Ectodermal cell (in vitro differentiated cells): ENCODE data around the gene KCNQ1.

Experiments used
- H3K27ac ChIP-seq: 2 replicates; pipeline ENCODE4 v1.7.0; 2013; ENCODE audit warnings: mild to moderate bottlenecking, low read depth, low read length; ENCODE audit not compliant: insufficient read depth, poor library complexity, severe bottlenecking
- H3K27me3 ChIP-seq: 2 replicates; pipeline ENCODE4 v1.7.0; 2013; ENCODE audit warnings: mild to moderate bottlenecking, low read length; ENCODE audit not compliant: insufficient read depth, control insufficient read depth, poor library complexity, severe bottlenecking
- H3K36me3 ChIP-seq: one replicate; pipeline ENCODE4 v1.7.0; 2013; ENCODE audit warnings: low read length; ENCODE audit not compliant: control insufficient read depth, insufficient read depth
- H3K4me1 ChIP-seq: one replicate; pipeline ENCODE4 v1.7.0; 2013; ENCODE audit warnings: low read length; ENCODE audit not compliant: control insufficient read depth, insufficient read depth
- H3K4me3 ChIP-seq: 2 replicates; pipeline ENCODE4 v1.7.0; 2013; ENCODE audit warnings: low read depth, low read length, control low read depth; ENCODE audit not compliant: insufficient read depth
- H3K9me3 ChIP-seq: 2 replicates; pipeline ENCODE4 v1.7.0; 2013; ENCODE audit warnings: mild to moderate bottlenecking, low read length, moderate library complexity; ENCODE audit not compliant: control insufficient read depth
- WGBS, 2 experiments: methylation state at CpG; one replicate each; pipeline ENCODE4 v1.1.7; 2013; ENCODE audit warnings: missing lambda C conversion rate in 2 of 2; 5-methylcytosine and 5-hydroxymethylcytosine counted together

The KCNQ1 gene

GRCh38 chr11:2837096-2837601 is 392.3 kb downstream of the KCNQ1 start:
- H3K27me3 ChIP-seq, result no peaks in the 10 kb centered on the region
- H3K4me1 ChIP-seq, result peaks cover 47% of the 10 kb centered on the region
- no peaks in the 10 kb centered on the region for H3K36me3 ChIP-seq
- no peaks in the 10 kb centered on the region for H3K9me3 ChIP-seq
- H3K4me3 ChIP-seq, result no peak overlapping the region
- 57 to 58% methylated on average over 20 of the region's 20 CpGs for WGBS, 2 experiments
- no peak overlapping the region for H3K27ac ChIP-seq

GRCh38 chr11:2837651-2838050 is 392.8 kb downstream of the KCNQ1 start:
- no peak overlapping the region for H3K27ac ChIP-seq
- no peak overlapping the region for H3K4me3 ChIP-seq
- peaks cover 47% of the 10 kb centered on the region for H3K4me1 ChIP-seq
- no peaks in the 10 kb centered on the region for H3K36me3 ChIP-seq
- H3K27me3 ChIP-seq, result no peaks in the 10 kb centered on the region
- no peaks in the 10 kb centered on the region for H3K9me3 ChIP-seq
- 90 to 91% methylated on average over 12 of the region's 12 CpGs for WGBS, 2 experiments

GRCh38 chr11:2838091-2838490 is 393.3 kb downstream of the KCNQ1 start:
- H3K4me1 ChIP-seq, result peaks cover 47% of the 10 kb centered on the region
- no peaks in the 10 kb centered on the region for H3K9me3 ChIP-seq
- no peak overlapping the region for H3K27ac ChIP-seq
- H3K27me3 ChIP-seq, result no peaks in the 10 kb centered on the region
- no peak overlapping the region for H3K4me3 ChIP-seq
- WGBS, 2 experiments, result 80 to 81% methylated on average over 11 of the region's 11 CpGs
- H3K36me3 ChIP-seq, result no peaks in the 10 kb centered on the region

GRCh38 chr11:2838676-2839294 is 394.0 kb downstream of the KCNQ1 start:
- Histone ChIP-seq H3K9me3 (no peaks in the 10 kb centered on the region), H3K4me1 (peaks cover 47% of the 10 kb centered on the region), H3K27me3 (no peaks in the 10 kb centered on the region), H3K27ac (no peak overlapping the region), H3K4me3 (no peak overlapping the region), H3K36me3 (no peaks in the 10 kb centered on the region)
- WGBS, 2 experiments, result 93 to 94% methylated on average over 25 of the region's 25 CpGs

GRCh38 chr11:2839395-2839943 is 394.7 kb downstream of the KCNQ1 start:
- H3K27ac ChIP-seq, result no peak overlapping the region

GRCh38 chr11:2841411-2842190 is 396.8 kb downstream of the KCNQ1 start:
- Histone ChIP-seq H3K4me1 (peaks cover 44% of the 10 kb centered on the region), H3K4me3 (no peak overlapping the region), H3K27ac (no peak overlapping the region), H3K27me3 (no peaks in the 10 kb centered on the region), H3K36me3 (no peaks in the 10 kb centered on the region), H3K9me3 (no peaks in the 10 kb centered on the region)
- 88 to 89% methylated on average over 26 of the region's 26 CpGs for WGBS, 2 experiments

More at GRCh38 chr11:2839395-2839943, 394.7 kb downstream of the KCNQ1 start:
- 73 to 77% methylated on average over 23 of the region's 23 CpGs for WGBS, 2 experiments
- no peak overlapping the region for H3K4me3 ChIP-seq
- H3K4me1 ChIP-seq, result peaks cover 47% of the 10 kb centered on the region
- H3K9me3 ChIP-seq, result no peaks in the 10 kb centered on the region
- H3K36me3 ChIP-seq, result no peaks in the 10 kb centered on the region
- H3K27me3 ChIP-seq, result no peaks in the 10 kb centered on the region

- WGBS, 2 experiments, result 94 to 95% methylated on average over 16 of the region's 16 CpGs
- Histone ChIP-seq H3K4me3 (no peak overlapping the region), H3K27me3 (no peaks in the 10 kb centered on the region)
These were observed 398.1 kb downstream of the KCNQ1 start for GRCh38 chr11:2842876-2843275.

GRCh38 chr11:2843551-2843950 is 398.7 kb downstream of the KCNQ1 start:
- Histone ChIP-seq H3K9me3 (no peaks in the 10 kb centered on the region), H3K4me3 (no peak overlapping the region), H3K27me3 (no peaks in the 10 kb centered on the region), H3K36me3 (no peaks in the 10 kb centered on the region), H3K27ac (no peak overlapping the region), H3K4me1 (peaks cover 30% of the 10 kb centered on the region)
- WGBS, 2 experiments, result 88 to 92% methylated on average over 14 of the region's 14 CpGs

More at GRCh38 chr11:2842876-2843275, 398.1 kb downstream of the KCNQ1 start:
- H3K36me3 ChIP-seq, result no peaks in the 10 kb centered on the region
- H3K27ac ChIP-seq, result no peak overlapping the region
- peaks cover 33% of the 10 kb centered on the region for H3K4me1 ChIP-seq
- no peaks in the 10 kb centered on the region for H3K9me3 ChIP-seq

GRCh38 chr11:2844116-2844842 is 399.5 kb downstream of the KCNQ1 start:
- no peaks in the 10 kb centered on the region for H3K27me3 ChIP-seq
- peaks cover 29% of the 10 kb centered on the region for H3K4me1 ChIP-seq
- H3K9me3 ChIP-seq, result no peaks in the 10 kb centered on the region
- no peak overlapping the region for H3K27ac ChIP-seq
- 82 to 85% methylated on average over 19 of the region's 19 CpGs for WGBS, 2 experiments
- no peak overlapping the region for H3K4me3 ChIP-seq
- H3K36me3 ChIP-seq, result no peaks in the 10 kb centered on the region

GRCh38 chr11:2844996-2845395 is 400.2 kb downstream of the KCNQ1 start:
- peaks cover 29% of the 10 kb centered on the region for H3K4me1 ChIP-seq
- H3K27ac ChIP-seq, result no peak overlapping the region
- no peak overlapping the region for H3K4me3 ChIP-seq
- 87 to 93% methylated on average over 12 of the region's 12 CpGs for WGBS, 2 experiments
- no peaks in the 10 kb centered on the region for H3K36me3 ChIP-seq
- no peaks in the 10 kb centered on the region for H3K9me3 ChIP-seq
- no peaks in the 10 kb centered on the region for H3K27me3 ChIP-seq
